ENCODE measurements around the gene BHMT2.

The BHMT2 gene

DNA sequence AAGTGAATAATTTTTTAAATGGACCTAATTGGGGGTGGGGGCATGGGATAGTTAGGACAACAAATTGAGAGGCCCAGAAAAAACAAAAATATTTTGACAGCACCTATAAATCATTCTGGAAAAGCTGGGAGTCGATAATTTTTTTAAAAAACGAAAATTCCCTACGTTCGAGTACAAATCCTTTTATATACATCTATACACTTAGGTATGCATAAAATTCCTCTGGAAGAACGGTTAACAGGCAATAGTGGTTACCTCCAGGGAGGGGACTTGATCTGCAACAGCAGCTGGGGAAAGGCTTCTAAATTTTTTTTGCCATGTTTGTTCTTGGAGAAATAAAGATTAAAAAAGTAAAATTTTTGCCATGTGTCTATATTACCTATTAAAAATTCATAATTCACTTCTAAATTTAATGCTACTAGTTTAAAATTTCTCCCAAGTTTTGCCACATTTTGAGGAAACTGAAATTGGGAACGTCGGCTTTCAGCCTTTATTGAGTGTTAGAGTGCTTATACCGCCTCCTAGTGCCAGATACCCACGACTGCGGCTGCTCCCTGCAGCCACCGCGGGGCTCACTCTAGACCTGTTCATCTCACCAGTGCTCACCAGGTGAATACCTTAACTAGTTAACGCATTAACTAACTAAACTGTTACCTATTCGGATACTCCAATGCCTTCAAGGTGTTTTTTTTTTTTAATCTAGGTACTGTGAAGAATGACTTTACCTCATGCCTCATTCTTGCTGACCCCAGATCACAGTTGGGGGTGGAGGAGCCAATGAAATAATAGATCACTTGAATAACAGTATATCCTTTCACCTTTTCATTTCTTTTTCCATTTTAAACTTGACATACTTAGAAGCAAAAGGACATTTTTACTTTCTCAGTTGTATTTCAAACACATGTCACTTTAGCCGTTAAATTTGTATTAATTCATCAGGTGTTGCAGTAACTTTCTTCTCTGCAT is 40.2 kb downstream of the BHMT2 start:
- DNase-seq (ENCODE audit: low read depth, low spot score), result no peak
- H3K4me3 ChIP-seq (ENCODE audit: low read length), result no peak overlapping the region

DNA sequence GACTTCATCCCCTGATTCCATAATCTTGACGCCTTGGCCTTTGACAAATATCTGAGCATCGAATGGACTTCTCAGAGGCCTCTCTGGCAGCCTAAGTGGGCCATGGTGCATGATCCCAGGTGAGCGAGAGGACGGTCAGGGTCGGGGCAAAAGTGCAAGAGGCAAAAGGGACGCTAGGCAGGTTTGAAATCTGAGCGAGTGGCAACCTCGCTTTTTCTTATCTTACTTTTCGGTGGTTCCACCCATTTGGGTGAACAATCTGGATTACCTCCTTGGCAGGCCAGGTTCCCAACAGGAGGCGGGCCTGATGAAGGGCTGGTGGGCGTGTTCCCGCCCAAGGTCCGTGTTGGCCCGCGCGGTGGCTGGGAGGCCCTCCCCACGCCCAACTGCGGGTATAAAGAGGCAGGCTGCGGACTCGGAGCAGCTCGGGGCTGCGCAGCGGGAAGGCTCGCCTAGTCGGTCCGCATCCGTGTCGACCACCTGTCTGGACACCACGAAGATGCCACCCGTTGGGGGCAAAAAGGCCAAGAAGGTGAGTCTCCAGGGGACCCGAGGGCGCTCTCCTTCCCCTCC is 41.9 kb downstream of the BHMT2 start, which contains the start of gene BHMT:
BHMT (plus strand) TSS at position 423 of the 573 bp plus-strand sequence; CDS start at position 500, 77 bp downstream.
- H3K4me3 ChIP-seq (ENCODE audit: low read length), result no peak within 1 kb of the TSS
- DNase-seq (ENCODE audit: low read depth, low spot score), result no peak

DNA sequence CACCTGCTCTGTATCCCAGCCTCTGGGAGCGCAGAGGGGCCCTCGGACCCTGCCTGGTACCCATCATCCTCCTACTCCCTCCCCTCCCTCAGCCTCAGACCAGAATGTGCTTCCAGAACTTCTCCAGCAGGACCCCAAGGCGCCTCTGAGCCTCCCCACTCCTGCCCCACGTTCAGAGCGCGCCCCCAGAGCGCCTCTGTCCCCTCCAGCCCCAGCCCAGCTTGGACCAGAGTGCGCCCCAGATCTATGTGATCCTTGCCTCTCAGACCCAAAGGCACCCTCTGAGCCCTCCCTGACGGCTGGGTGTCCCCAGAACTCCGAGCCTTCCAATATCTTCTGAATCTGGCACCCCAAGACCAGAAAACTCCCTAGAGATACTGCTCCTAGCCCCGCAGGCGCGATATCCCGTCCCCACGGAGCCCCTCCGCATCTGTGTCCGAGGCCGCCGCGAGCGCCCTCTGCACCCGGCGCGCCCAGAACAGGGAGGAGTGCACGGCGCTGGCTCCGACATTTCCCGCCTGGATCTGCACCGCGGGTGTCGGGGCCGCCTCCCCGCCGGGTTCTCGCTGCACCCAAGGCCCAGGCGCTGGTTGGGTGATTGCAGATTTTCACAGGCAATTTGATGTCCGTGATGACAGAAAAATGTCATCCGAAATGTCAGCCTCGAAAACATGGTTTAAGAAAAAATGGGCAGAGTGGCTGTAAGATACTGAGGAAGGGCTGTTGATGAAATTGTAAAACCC is 42.6 kb downstream of the BHMT2 start:
- no peak overlapping the region for H3K4me3 ChIP-seq (ENCODE audit: low read length)
- no peak for DNase-seq (ENCODE audit: low read depth, low spot score)

DNA sequence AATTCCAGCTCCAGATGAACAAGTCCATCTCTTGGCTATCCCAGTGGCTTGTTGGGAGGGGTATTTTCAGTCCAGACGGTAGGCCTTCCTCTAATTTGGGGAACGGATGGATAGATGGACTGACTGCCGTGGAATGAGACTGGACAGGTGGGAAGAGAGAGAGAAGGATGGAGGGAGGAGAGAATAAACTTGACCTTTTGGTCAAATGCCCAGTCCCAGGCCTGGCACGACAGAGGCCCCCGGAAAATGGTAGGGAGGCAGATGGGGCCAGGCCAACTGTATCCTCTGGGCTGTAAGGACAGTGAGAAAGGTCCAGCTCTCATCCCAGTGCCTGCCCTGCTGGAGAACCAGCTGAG is 43.1 kb downstream of the BHMT2 start:
- H3K4me3 ChIP-seq (ENCODE audit: low read length), result no peak overlapping the region
- DNase-seq (ENCODE audit: low read depth, low spot score), result no peak

DNA sequence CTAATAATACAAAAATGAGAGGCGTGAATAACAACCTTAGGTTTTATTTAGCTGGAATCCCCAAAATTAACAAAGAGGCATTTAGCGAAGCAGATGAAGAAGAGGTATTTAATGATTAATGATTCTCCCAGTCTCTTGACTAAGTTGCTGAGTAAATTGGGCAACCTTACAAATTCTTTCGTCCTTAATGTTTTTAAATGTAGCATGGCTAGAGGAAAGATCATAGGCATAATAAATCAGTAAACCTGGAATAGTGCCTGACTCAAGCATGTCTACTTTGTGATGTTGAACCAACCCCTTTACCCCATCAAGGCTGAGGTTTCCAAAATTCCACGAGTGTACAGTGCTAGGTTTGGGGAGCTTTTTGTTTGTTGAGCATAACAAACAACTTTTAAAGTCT is 49.9 kb downstream of the BHMT2 start:
- H3K4me3 ChIP-seq (ENCODE audit: low read length), result no peak overlapping the region
- DNase-seq (ENCODE audit: low read depth, low spot score), result no peak

DNA sequence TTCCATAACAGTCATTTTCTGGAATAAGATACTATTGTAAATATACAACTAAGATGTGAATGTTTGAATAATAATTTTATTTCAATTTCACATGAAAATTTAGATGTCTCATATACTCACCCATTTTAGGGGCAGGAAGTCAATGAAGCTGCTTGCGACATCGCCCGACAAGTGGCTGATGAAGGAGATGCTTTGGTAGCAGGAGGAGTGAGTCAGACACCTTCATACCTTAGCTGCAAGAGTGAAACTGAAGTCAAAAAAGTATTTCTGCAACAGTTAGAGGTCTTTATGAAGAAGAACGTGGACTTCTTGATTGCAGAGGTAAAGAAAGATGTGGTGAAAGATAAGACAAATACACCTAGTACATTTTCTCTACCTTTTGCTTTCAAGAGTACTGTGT is 50.7 kb downstream of the BHMT2 start:
- H3K4me3 ChIP-seq (ENCODE audit: low read length), result no peak overlapping the region
- DNase-seq (ENCODE audit: low read depth, low spot score), result no peak

DNA sequence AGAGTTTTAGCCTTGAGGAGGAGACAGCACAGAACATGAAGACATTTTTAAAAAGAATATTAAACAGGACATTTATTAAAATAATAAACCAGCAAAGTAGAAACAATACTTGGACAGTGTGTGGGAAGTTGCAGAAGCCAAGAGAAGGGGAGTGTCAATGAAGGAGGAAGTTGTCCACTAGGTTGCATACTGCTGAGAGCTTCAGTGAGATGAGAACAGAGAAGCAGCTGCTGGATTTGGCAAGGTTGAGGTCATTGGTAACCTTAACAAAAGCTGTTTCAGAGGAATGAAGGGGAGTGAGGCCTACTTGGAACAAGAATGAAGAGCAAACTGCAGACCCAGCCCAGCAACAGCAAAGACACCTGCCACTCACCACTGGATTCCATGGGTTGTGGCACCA is 53.4 kb downstream of the BHMT2 start:
- no peak overlapping the region for H3K4me3 ChIP-seq (ENCODE audit: low read length)
- DNase-seq (ENCODE audit: low read depth, low spot score), result no peak

DNA sequence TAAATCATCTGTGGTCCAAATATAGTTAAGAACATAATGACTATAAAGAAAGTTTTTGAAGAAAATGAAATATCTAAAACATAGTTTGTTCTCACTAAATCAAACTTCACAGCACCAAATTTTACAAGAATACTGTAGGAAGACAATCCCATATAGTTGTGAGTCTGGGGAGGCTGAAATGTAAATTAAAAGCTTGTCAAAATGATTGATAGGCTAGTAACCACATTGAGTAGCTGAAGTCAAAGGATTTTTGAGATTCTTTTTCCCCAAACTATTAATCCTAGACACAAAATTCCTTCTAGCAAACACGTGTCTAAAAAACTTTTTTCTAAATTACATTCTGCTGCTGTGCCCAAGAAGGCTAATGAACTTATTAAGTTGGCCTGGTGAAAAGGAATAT is 55.0 kb downstream of the BHMT2 start:
- H3K4me3 ChIP-seq (ENCODE audit: low read length), result no peak overlapping the region

DNA sequence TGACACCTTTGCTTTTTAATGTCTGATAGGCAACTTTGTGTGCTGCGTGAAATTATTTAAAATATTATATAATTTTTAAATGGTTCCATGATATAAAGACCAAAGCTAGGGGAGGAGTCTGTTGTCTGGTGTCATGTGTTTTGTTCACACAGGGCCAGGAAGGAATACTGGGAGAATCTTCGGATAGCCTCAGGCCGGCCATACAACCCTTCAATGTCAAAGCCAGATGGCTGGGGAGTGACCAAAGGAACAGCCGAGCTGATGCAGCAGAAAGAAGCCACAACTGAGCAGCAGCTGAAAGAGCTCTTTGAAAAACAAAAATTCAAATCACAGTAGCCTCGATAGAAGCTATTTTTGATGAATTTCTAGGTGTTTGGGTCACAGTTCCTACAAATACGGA is 61.2 kb downstream of the BHMT2 start:
- no peak for DNase-seq (ENCODE audit: low read depth, low spot score)
- H3K4me3 ChIP-seq (ENCODE audit: low read length), result no peak overlapping the region

More for the DNA sequence above, 55.0 kb downstream of the BHMT2 start:
- DNase-seq (ENCODE audit: low read depth, low spot score), result no peak

DNA sequence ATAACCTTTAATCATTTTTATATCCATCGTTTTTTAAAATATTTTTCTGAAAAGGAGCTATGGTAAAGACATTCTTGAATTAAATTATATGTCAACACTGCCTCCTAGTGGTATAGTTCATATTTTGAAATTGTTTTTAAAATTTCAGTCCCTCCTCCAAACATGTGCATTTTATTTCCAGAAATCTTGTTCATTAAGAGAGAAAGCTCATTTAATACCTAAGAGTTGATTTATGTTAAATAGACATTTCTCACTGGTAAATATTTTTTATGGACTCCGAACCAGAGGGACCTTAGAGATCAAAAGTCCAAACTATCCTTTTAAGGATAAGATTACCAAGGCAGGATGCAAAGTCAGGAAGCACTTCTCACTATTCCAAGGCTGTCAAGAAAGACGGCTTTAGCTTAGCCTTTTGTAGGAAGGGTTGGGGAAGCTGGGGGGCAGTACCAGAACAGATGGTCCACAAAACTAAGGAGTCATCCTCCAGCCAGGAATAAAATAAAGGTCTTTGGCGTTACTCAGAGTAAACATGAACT is 63.6 kb downstream of the BHMT2 start:
- peak overlapping the region; percentile 24 for H3K4me3 ChIP-seq (ENCODE audit: low read length)
- DNase-seq (ENCODE audit: low read depth, low spot score), result peak; percentile 54

DNA sequence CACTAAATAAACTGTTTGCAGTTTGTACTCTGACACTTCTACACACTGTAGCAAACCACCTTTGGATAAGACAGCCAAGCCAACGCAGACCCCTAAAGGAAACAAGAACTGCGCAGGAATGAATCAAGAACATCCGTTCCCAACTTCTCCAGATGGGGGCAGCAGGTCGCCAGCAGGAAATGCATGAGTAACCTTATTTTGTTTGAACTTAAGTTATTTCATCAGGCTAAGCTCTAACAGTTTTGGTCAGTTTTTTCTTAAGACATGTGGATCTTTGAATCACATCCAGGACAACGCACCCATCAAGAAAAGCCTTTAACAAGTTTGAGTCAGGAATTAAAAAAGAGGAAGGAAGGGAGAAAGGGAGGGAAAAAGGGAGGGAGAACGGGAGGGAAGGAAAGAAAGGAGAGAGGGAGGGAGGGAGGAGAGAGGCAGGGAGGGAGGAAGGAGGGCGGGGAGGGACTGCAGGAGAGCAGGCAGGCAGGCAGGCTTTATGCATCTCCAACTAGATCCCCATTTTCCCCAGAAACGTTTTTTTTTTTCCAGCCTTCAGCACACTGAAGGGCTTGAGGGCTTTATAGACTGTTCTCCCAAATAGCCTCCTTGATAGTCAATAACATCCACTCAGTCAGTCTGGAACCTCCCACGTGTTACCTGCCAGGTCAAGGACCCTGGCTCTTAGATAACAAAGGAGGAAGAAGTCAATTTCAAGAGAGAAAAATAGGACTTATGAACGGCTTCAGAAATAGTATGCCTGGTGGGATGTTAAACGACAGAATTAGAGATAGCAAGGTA is 64.3 kb downstream of the BHMT2 start:
- DNase-seq (ENCODE audit: low read depth, low spot score), result peak; percentile 79

DNA sequence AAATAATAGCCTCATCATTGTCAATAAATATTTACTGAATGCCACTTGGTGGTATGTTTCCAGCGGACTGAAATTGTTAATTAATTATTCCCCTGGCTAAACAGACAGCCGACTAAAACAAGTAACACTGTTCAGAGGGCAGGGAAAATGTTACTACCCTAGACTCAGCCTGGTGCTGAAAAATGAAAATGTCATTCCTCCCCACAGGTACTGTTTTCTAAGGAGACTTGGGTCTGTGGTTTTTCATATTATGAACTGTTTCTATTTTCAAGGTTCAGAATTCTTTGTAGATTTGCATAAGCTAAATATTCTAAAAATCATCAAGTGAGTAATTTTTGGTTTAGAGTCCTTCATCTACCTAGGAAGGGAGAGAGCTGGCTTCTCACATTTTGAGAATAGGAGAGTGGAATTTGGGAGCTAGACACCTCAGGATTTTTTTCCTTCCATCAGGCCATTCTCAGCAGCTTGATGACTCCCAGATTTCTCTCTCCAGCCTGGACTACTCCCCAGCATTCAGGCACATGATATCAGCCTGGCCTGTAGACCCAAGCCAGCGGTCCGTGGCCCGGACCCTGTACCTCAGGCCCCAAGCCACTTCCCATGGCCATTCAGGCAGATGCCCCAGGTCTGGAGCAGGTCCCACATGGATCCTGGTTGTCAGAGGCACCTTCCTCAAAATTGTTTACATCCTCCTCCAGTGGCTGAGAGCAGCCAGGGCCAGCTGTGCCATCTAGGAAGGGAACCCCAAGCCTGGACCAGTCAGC is 66.4 kb downstream of the BHMT2 start:
- H3K4me3 ChIP-seq (ENCODE audit: low read length), result no peak overlapping the region

More for the DNA sequence above, 64.3 kb downstream of the BHMT2 start:
- H3K4me3 ChIP-seq (ENCODE audit: low read length), result peak overlapping the region; percentile 24

DNA sequence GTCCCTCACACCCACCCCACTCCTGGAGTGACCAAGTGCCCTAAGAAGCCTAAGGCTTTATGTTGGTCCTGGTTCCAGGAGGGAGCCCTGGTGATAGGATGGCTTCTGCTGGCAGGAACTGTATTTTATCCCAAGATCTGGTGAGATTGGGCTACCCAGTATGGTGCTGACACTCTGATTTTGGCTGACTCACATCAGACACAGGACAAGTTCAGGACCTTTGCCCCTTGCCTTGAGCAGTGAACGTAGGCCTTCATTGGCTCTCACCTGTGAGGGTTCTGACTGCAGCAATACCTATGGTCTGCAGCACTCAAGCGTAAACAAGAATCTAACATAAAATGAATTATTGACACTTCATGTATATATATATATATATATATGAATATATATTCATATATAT is 67.1 kb downstream of the BHMT2 start:
- no peak overlapping the region for H3K4me3 ChIP-seq (ENCODE audit: low read length)
- no peak for DNase-seq (ENCODE audit: low read depth, low spot score)

More for the DNA sequence above, 66.4 kb downstream of the BHMT2 start:
- DNase-seq (ENCODE audit: low read depth, low spot score), result no peak
